Neural crest cell (in vitro differentiated cells): ENCODE results near the gene OLA1. TPM values are rescaled to one million over a fixed set of nuclear protein-coding genes. Genes with fewer than 3 reads are reported as not detected.
"Not testable (repeated sequence)": the region's sequence is repeated elsewhere in the genome, so short reads cannot be mapped to it uniquely, and the experiment has no call there.

Experiments used
- DNase-seq: peaks from one replicate; pipeline ENCODE4 v3.0.0; 2021; ENCODE audit warnings: low read depth, mixed read lengths, low spot score
- H3K27ac Mint-ChIP-seq: one replicate; pipeline ENCODE4 v1.8.0; 2021; ENCODE audit warnings: mild to moderate bottlenecking, mixed read lengths; ENCODE audit not compliant: unreplicated experiment
- H3K27me3 Mint-ChIP-seq: 2 replicates; pipeline ENCODE4 v1.8.0; 2021; ENCODE audit warnings: low read depth, mild to moderate bottlenecking, mixed read lengths
- H3K36me3 Mint-ChIP-seq: 2 replicates; pipeline ENCODE4 v1.8.0; 2021; ENCODE audit warnings: low read depth, mild to moderate bottlenecking, mixed read lengths
- H3K4me1 Mint-ChIP-seq: 2 replicates; pipeline ENCODE4 v1.8.0; 2021; ENCODE audit warnings: mixed read lengths
- H3K4me3 Mint-ChIP-seq: one replicate; pipeline ENCODE4 v1.8.0; 2021; ENCODE audit warnings: mild to moderate bottlenecking, mixed read lengths
- H3K9me3 Mint-ChIP-seq: 2 replicates; pipeline ENCODE4 v1.8.0; 2021; ENCODE audit warnings: mixed read lengths
- total RNA-seq: library from RNA; stranded (reverse); gene quantifications from 2 replicates; pipeline ENCODE4 v1.2.1, GENCODE V29; 2021
- TF ChIP-seq, protein P1 (sequence below): fragments of 200-600 bp; sonication (generic); conservative IDR thresholded peaks from 2 replicates; pipeline ENCODE4 v1.5.0; 2021; ENCODE audit warnings: antibody characterized with exemption, mild to moderate bottlenecking

The OLA1 gene
- total RNA-seq, 1 donor from 2014 or later: 170 TPM

DNA sequence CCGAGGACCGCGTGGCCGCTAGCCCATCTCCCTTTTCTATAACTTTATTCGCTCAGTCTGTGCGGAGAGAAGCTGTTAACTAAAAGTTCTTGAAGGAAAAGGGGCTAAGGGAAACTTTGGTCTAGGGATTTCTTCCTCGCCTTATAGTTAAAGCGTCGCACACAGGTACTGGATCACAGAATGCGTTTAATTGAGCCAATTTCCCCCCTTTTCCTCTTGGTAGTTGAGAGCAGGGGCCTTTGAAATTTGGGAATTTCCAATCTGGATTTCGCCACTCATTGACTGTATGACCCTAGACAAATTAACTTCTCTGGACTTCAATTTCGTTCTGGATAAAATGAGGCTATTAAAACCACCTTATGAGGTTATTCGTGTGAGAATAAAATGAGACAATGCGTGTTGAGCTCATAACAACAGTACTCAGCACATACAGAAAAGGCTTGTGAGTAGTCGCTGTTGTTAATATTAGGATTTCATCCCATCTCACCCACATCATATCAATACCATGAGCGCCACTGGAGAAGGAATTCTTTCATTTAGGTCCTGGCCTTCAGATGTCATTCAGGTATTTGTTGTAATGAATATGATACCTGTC lies 763 bp upstream of the OLA1 start:
- peak overlapping the region; percentile 83 for H3K27ac Mint-ChIP-seq
- DNase-seq: no peak
- peaks cover 34% of the 10 kb centered on the region for H3K4me1 Mint-ChIP-seq
- peaks cover 6% of the 10 kb centered on the region for H3K36me3 Mint-ChIP-seq
- peaks cover 4% of the 10 kb centered on the region for H3K9me3 Mint-ChIP-seq
- TF ChIP-seq, protein P1, sequence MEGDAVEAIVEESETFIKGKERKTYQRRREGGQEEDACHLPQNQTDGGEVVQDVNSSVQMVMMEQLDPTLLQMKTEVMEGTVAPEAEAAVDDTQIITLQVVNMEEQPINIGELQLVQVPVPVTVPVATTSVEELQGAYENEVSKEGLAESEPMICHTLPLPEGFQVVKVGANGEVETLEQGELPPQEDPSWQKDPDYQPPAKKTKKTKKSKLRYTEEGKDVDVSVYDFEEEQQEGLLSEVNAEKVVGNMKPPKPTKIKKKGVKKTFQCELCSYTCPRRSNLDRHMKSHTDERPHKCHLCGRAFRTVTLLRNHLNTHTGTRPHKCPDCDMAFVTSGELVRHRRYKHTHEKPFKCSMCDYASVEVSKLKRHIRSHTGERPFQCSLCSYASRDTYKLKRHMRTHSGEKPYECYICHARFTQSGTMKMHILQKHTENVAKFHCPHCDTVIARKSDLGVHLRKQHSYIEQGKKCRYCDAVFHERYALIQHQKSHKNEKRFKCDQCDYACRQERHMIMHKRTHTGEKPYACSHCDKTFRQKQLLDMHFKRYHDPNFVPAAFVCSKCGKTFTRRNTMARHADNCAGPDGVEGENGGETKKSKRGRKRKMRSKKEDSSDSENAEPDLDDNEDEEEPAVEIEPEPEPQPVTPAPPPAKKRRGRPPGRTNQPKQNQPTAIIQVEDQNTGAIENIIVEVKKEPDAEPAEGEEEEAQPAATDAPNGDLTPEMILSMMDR: no peak
- H3K4me3 Mint-ChIP-seq: peak overlapping the region; percentile 86
- no peaks in the 10 kb centered on the region for H3K27me3 Mint-ChIP-seq

DNA sequence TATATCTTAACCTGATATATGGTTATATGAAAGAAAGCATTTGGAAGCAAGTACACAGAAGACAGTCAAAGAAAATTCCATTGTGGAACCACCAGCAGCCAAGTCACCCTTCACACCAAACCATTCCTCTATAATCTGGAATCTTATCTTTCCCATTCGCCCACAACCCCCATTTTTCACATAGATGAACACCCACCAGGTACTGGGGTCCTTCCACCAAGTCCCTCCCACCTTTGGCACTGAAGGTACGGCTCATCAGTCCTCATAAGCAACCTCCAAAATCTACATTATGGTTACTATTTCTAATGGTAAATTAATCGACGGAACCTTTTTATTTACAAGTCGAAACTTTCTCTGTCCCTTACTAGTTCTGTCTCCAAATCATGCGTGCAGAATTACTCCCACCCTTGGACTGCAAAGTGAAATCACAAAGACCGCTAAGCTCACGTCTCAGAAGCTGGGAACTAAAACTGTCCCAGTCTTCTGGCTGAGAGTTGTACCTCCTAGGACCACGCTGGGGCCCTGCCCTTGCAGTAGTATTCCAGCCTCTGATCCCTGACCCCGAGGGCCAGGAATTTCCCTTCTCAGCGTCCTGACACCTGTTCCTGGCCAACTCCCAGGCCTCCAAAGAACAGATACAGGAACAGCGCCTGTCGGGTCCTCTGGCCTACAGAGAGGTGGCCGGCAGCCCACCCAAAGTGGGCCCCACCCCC lies 702 bp downstream of the OLA1 start:
- H3K27ac Mint-ChIP-seq: peak overlapping the region; percentile 78
- H3K4me3 Mint-ChIP-seq: peak overlapping the region; percentile 91
- H3K9me3 Mint-ChIP-seq: peaks cover 4% of the 10 kb centered on the region
- DNase-seq: no peak
- TF ChIP-seq, protein P1: no peak
- H3K36me3 Mint-ChIP-seq: peaks cover 12% of the 10 kb centered on the region
- no peaks in the 10 kb centered on the region for H3K27me3 Mint-ChIP-seq
- H3K4me1 Mint-ChIP-seq: peaks cover 43% of the 10 kb centered on the region

DNA sequence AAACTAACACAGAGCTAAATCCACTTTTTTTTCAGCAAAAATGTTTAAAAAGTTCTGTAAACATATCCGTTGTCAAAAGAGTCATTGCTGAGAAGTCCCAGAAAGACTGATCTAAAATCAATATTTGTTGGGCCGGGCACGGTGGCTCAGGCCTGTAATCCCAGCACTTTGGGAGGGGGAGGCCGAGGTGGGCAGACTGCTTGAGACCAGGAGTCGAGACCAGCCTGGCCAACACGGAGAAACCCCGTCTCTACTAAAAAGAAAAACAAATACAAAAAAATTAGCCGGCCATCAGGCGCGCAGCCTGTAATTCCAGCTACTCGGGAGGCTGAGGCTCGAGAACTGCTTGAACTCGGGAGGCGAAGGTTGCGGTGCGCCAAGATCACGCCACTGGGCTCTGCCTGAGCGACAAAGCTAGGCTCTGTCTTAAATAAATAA lies 1.4 kb downstream of the OLA1 start:
- H3K27ac Mint-ChIP-seq: no peak overlapping the region
- DNase-seq: no peak
- H3K27me3 Mint-ChIP-seq: no peaks in the 10 kb centered on the region
- TF ChIP-seq, protein P1: no peak
- H3K4me1 Mint-ChIP-seq: peaks cover 43% of the 10 kb centered on the region
- peak overlapping the region; percentile 91 for H3K4me3 Mint-ChIP-seq
- H3K9me3 Mint-ChIP-seq: peaks cover 4% of the 10 kb centered on the region
- H3K36me3 Mint-ChIP-seq: peaks cover 14% of the 10 kb centered on the region

DNA sequence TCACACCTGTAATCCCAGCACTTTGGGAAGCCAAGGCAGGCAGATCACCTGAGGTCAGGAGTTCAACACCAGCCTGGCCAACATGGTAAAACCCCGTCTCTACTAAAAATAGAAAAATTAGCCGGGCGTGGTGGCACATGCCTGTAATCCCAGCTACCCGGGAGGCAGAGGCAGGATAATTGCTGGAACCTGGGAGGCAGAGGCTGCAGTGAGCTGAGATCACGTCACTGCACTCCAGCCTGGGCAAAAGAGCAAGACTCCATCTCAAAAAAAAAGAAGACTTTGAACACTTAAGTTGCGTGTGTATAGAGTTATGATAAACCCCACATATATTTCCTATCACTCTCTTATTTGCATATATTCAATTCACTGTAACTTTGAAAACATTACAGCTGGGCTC lies 2.7 kb downstream of the OLA1 start:
- DNase-seq: not testable (repeated sequence)
- peaks cover 14% of the 10 kb centered on the region for H3K36me3 Mint-ChIP-seq

DNA sequence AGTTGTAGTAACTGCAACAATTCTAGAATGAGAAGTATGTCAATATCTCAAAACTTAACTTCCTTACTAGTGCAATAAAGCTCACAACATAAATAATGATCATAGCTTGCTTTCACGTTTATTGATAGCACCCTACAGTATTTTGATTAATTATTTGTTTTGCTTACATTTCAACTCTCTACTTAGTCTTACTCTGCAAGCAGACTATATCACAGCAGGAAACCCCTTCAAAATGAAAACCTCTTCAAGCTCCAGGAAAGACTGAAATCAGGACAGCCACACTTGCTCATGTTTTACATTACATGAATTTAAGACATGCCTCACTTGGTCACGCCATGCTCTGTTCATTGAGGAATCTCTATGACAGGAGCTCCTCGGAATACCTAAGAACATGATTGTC lies 3.3 kb downstream of the OLA1 start:
- H3K27ac Mint-ChIP-seq: no peak overlapping the region
- H3K36me3 Mint-ChIP-seq: peaks cover 14% of the 10 kb centered on the region
- H3K4me3 Mint-ChIP-seq: peak overlapping the region; percentile 70
- DNase-seq: no peak
- H3K4me1 Mint-ChIP-seq: peaks cover 43% of the 10 kb centered on the region
- TF ChIP-seq, protein P1: no peak
- no peaks in the 10 kb centered on the region for H3K9me3 Mint-ChIP-seq
- no peaks in the 10 kb centered on the region for H3K27me3 Mint-ChIP-seq

More for the DNA sequence above, 2.7 kb downstream of the OLA1 start:
- not testable (repeated sequence) for H3K27me3 Mint-ChIP-seq, H3K9me3 Mint-ChIP-seq, H3K27ac Mint-ChIP-seq
- Mint-ChIP-seq H3K4me3 (peak overlapping the region; percentile 70), H3K4me1 (peaks cover 43% of the 10 kb centered on the region)

DNA sequence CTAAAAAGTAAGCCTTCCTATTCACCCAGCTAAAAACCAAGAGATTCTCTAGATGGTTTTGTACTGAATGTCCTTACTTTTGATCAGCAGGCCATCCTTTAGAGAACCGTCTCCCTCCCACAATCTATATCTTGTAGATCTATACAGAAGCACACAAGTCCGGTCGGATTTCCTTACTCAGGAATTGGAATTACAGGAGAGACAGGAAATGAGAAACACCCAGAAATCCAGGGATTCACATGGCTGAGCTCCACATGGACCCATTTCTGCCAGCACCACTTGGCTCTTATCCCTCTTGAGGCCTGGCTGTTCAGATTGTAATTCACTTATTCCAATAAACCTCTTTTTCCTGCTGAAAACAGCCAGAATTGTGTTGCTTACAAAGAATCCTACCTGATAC lies 4.5 kb downstream of the OLA1 start:
- H3K4me3 Mint-ChIP-seq: peak overlapping the region; percentile 45
- peaks cover 14% of the 10 kb centered on the region for H3K36me3 Mint-ChIP-seq
- TF ChIP-seq, protein P1: no peak
- H3K4me1 Mint-ChIP-seq: peaks cover 42% of the 10 kb centered on the region
- H3K27ac Mint-ChIP-seq: no peak overlapping the region
- no peaks in the 10 kb centered on the region for H3K27me3 Mint-ChIP-seq
- no peak for DNase-seq
- H3K9me3 Mint-ChIP-seq: no peaks in the 10 kb centered on the region
